Prostate gland (tissue), 2 donors: ENCODE results near the gene MYO9B. TPM values are rescaled to one million over a fixed set of nuclear protein-coding genes. Genes with fewer than 3 reads are reported as not detected.

Experiments used
- DNase-seq: peaks from one replicate; pipeline ENCODE4 v3.0.0-alpha.2; 2019; ENCODE audit warnings: low spot score
- H3K27ac ChIP-seq, 2 donors: fragments of 200-600 bp; sonication (generic); 2 replicates each; pipeline ENCODE4 v1.5.1; 2017 to 2019
- H3K27me3 ChIP-seq: fragments of 200-600 bp; sonication (generic); replicated peaks from 2 replicates; pipeline ENCODE4 v1.5.1; 2019; ENCODE audit not compliant: insufficient read depth
- H3K36me3 ChIP-seq, 2 donors: fragments of 200-600 bp; sonication (generic); 1 replicate in 1 of 2; 2 replicates in 1 of 2; pipeline versions ENCODE4 v1.5.1 to v1.8.1; 2017 to 2019
- H3K4me1 ChIP-seq: fragments of 200-600 bp; sonication (generic); replicated peaks from 2 replicates; pipeline ENCODE4 v1.5.1; 2019
- H3K4me3 ChIP-seq, 2 donors: fragments of 200-600 bp; sonication (generic); 2 replicates each; pipeline ENCODE4 v1.5.1; 2017 to 2019
- H3K9me3 ChIP-seq: fragments of 200-600 bp; sonication (generic); 2 replicates; pipeline ENCODE4 v1.5.1; 2017
- POLR2A ChIP-seq: fragments of 450-650 bp; IDR thresholded peaks from one replicate; pipeline ENCODE4 v1.6.1; 2016; ENCODE audit warnings: antibody characterized with exemption, mild to moderate bottlenecking
- POLR2AphosphoS5 ChIP-seq: sonication (generic); formaldehyde crosslinking; IDR thresholded peaks from one replicate; pipeline ENCODE4 v1.6.1; 2017; ENCODE audit warnings: antibody characterized with exemption
- WGBS: methylation state at CpG from one replicate; pipeline ENCODE4 v1.1.5; 2018; 5-methylcytosine and 5-hydroxymethylcytosine counted together
- intact Hi-C: fragments of 100-400 bp; cut with DNase I; formaldehyde crosslinking; loops from one replicate; pipeline ENCODE4 v1.14.2; 2022
- total RNA-seq, 2 donors: library from RNA; depleted of rRNA; stranded (reverse); fragments of >200 nt; gene quantifications; one replicate each; pipeline ENCODE4 v1.1.0, GENCODE V29; 2016
- TF ChIP-seq, protein P1 (sequence below), 4 experiments: fragments of 200-600 bp in 2 of 4; fragments of 450-650 bp in 2 of 4; sonication (generic) in 2 of 4; IDR thresholded peaks; 1 replicate in 3 of 4; 2 replicates in 1 of 4; pipeline ENCODE4 v1.5.1; 2016 to 2019; ENCODE audit warnings: antibody characterized with exemption in 4 of 4, mild to moderate bottlenecking in 2 of 4, moderate library complexity in 2 of 4

MYO9B gene
- total RNA-seq, 2 donors from 2014 or later, result 50.9 to 208 TPM

DNA sequence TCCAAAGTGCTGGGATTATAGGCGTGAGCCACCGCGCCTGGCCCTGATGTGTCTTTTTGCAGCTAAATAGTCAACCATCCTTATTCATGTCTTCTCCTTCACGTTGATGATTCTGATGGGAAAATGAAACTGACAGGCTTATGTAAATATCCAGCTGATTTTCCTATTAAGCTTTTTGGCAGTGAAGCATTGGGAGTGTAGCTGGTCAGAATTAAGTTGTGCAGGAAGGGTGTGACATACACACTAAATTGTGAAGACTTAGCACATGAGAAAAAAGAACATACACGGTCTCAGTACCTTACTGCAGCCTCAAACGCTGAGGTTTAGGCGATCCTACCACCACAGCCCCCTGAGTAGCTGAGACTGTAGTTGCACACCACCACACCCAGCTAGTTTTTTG lies 89.1 kb downstream of the MYO9B start:
- WGBS, result 90% methylated on average over 7 of the region's 7 CpGs
- H3K36me3 ChIP-seq, result peaks cover 0 to 9% of the 10 kb centered on the region in 2 donors

DNA sequence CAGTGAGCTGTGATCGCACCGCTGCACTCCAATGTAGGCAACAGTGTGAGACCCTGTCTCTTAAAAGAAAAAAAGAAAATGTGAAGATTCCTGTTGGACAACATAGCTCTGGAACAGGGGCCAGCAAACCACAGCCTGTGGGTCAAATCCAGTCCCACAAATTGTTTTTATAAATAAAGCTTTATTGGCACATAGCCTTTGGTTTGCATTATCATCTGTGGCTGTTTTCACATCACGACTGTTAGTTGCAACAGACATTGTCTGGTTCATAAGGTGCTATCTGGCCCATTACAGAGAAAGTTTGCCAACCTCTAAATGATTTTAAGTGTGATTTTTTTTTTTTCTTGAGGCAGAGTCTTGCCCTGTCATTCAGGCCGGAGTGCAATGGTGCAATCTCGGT lies 90.1 kb downstream of the MYO9B start:
- TF ChIP-seq POLR2A, result no peak
- no peak for TF ChIP-seq POLR2AphosphoS5
- TF ChIP-seq, protein P1, sequence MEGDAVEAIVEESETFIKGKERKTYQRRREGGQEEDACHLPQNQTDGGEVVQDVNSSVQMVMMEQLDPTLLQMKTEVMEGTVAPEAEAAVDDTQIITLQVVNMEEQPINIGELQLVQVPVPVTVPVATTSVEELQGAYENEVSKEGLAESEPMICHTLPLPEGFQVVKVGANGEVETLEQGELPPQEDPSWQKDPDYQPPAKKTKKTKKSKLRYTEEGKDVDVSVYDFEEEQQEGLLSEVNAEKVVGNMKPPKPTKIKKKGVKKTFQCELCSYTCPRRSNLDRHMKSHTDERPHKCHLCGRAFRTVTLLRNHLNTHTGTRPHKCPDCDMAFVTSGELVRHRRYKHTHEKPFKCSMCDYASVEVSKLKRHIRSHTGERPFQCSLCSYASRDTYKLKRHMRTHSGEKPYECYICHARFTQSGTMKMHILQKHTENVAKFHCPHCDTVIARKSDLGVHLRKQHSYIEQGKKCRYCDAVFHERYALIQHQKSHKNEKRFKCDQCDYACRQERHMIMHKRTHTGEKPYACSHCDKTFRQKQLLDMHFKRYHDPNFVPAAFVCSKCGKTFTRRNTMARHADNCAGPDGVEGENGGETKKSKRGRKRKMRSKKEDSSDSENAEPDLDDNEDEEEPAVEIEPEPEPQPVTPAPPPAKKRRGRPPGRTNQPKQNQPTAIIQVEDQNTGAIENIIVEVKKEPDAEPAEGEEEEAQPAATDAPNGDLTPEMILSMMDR (IDR thresholded peaks at IDR 0.05), result no peak

More for the DNA sequence above, 89.1 kb downstream of the MYO9B start:
- no peaks in the 10 kb centered on the region for H3K4me1 ChIP-seq
- H3K9me3 ChIP-seq, result no peaks in the 10 kb centered on the region
- H3K27ac ChIP-seq, result no peak overlapping the region
- no peaks in the 10 kb centered on the region for H3K27me3 ChIP-seq
- H3K4me3 ChIP-seq, result no peak overlapping the region
- intact Hi-C loops, result no loop called here
- TF ChIP-seq POLR2A (no peak), POLR2AphosphoS5 (no peak)
- TF ChIP-seq, protein P1 (IDR thresholded peaks at IDR 0.05), result no peak
- DNase-seq, result no peak

DNA sequence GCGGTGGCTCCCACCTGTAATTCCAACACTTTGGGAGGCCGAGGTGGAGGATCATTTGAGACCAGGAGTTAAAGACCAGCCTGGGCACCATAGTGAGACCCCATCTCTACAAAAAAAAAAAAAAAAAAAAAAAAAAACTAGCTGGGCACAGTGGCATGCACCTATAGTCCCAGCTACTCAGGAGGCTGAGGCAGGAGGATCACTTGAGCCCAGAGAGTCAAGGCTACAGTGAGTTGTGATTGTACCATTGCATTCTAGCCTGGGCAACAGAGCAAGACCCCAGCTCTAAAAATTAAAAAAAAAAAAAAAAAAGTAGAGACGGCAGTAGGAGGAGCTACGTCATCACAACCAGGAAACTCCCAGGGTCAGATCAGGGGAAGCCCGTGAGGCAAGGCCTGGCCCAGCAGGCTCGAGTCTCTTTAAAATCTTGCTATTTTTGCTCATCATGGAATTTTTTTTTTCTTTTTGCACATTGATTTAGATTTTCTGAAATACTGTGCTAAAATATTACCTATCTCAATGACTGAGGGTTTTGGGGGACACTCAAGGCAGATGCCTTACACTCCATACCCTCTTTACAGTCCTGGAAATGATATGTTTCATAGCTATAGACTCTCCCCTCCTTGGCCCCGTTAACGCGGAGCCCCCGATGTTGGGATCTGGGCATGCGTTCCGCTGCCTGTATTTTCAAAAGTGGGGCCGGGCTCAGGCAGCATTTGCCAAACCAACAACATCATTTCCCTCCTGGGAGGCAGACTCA lies 95.1 kb downstream of the MYO9B start:
- Histone ChIP-seq H3K4me1 (no peaks in the 10 kb centered on the region), H3K27me3 (no peaks in the 10 kb centered on the region), H3K27ac (no peak overlapping the region), H3K36me3 (peaks cover 8 to 23% of the 10 kb centered on the region in 2 donors), H3K9me3 (no peaks in the 10 kb centered on the region), H3K4me3 (no peak overlapping the region)
- intact Hi-C loops, result no loop called here
- WGBS, result 91% methylated on average over 13 of the region's 13 CpGs
- no peak for DNase-seq
- TF ChIP-seq POLR2AphosphoS5 (no peak), POLR2A (no peak)
- TF ChIP-seq, protein P1 (IDR thresholded peaks at IDR 0.05), result no peak

More for the DNA sequence above, 90.1 kb downstream of the MYO9B start:
- H3K4me1 ChIP-seq, result no peaks in the 10 kb centered on the region
- H3K27ac ChIP-seq, result no peak overlapping the region
- no peak for DNase-seq
- H3K27me3 ChIP-seq, result no peaks in the 10 kb centered on the region
- intact Hi-C loops, result no loop called here
- WGBS, result 96% methylated on average over 5 of the region's 5 CpGs
- no peaks in the 10 kb centered on the region for H3K9me3 ChIP-seq
- H3K4me3 ChIP-seq, result no peak overlapping the region
- H3K36me3 ChIP-seq, result peaks cover 0 to 9% of the 10 kb centered on the region in 2 donors

DNA sequence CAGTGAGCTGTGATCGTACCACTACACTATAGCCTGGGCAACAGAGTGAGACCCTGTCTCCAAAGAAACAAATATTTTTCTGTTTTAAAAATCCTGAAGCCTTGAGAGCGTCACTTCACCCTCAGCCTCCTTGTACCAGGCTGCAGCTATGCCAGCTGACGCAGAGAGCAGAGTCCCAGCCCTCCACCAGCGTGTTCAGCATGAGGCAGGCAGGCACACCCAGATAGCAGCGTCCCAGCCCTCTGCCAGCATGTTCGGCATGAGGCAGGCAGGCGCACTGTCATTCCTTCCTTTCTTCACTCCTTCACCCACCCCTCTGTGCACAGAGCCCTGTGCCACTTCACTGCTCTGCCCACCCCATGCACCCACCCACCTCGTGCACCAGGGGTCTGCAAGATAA lies 96.3 kb downstream of the MYO9B start:
- TF ChIP-seq, protein P1 (IDR thresholded peaks at IDR 0.05), result no peak
- TF ChIP-seq POLR2AphosphoS5 (no peak), POLR2A (no peak)

More for the DNA sequence above, 96.3 kb downstream of the MYO9B start:
- intact Hi-C loops, result no loop called here
- Histone ChIP-seq H3K4me1 (no peaks in the 10 kb centered on the region), H3K36me3 (peaks cover 11 to 23% of the 10 kb centered on the region in 2 donors), H3K27ac (no peak overlapping the region), H3K9me3 (no peaks in the 10 kb centered on the region), H3K27me3 (no peaks in the 10 kb centered on the region), H3K4me3 (no peak overlapping the region)
- DNase-seq, result no peak
- 94% methylated on average over 8 of the region's 8 CpGs for WGBS
